ENCODE results near the gene NUP54.

Gene NUP54, protein sequence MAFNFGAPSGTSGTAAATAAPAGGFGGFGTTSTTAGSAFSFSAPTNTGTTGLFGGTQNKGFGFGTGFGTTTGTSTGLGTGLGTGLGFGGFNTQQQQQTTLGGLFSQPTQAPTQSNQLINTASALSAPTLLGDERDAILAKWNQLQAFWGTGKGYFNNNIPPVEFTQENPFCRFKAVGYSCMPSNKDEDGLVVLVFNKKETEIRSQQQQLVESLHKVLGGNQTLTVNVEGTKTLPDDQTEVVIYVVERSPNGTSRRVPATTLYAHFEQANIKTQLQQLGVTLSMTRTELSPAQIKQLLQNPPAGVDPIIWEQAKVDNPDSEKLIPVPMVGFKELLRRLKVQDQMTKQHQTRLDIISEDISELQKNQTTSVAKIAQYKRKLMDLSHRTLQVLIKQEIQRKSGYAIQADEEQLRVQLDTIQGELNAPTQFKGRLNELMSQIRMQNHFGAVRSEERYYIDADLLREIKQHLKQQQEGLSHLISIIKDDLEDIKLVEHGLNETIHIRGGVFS

DNA sequence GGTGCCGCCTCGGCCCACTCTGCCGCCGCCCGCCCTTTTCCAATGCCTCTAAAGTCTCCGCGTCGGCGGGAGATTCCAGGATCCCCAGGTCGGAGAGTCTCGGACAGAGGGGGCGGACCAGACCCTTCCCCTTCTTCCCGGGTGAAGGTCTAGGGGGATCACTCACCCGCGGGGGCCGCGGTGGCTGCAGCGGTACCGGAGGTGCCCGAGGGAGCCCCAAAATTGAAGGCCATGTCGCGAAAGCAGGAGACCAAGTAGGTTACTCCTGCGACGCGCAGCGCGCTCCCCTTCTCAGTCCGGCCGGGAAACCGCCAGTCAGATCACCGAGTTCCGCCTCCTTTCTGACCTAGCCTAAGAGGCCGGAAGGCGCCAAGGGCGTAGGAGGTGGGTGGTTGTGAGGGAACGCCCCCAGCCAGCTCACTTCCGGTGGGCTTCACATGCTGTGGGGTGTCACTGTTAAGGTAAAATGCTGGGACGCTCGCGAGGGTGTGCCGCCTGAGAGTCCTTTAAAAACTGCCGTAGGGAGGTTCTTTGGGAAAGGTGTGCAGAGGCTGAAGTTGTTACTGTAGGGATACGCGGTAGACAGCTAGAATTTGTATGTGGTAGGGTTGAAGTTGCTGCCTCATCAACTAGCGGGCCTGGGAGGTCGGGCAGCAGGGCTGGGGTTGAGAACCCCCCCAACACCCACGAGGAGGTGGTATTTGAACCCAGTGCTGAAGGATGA, at the start of gene NUP54:
Gene NUP54, minus strand, starts transcription at position 256 of the 724 bp plus-strand sequence. Its CDS starts 23 bp downstream, at position 233.
- DNase-seq (ENCODE audit: low read depth in 2 of 2, low spot score in 1 of 2), result peak; percentile 88 to 89

DNA sequence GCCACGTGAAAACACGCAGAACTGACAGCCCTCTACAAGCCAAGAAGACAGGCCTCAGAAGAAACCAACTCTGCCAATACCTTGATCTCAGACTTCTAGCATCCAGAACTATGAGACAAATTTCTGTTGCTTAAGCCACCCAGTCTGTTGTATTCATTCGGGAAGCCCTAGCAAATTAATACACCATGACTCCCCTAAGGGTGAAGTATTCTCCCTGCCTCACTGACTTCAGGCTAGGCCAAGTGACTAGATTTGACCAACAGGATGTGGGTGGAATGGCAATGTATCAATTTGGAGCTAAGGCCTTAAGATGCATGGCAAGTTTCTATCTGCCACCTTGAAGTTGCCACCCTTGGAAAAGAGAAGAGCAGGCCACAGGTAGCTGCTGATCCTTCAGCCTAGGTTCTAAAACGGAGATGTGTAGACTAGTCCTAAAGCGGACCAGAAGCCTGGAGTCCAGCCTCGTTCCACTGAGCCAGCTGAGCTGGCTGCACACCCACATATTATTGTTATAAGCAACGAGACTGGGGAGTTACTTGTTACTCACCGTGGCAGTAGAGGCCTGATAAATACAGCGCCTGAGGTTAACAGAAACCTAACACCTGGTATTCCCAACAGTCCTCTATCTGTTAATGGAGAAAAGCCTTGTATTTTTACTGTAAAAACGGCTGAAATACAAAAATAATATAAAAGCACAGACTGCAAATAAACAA, 49.0 kb upstream of the NUP54 start:
- no peak for DNase-seq (ENCODE audit: low read depth in 2 of 2, low spot score in 1 of 2)

DNA sequence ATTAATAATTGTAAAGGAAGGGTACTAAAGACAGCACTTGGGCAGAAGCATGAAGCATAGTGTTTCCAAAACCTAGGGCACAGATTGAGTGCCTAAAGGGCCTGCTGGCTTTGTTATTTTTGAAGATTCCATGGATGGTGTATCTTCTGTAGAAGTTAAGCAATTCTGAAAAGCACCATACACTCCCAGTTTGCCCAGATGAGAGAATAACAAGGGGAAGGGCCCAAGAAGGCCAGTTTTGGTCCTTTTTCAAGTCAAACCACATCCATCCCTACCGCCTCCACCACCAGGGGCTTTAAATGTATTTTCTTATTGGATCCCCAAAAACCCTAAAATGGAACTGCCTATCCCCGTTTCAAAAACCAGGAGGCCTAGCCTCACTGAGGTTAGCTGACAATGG, 48.2 kb upstream of the NUP54 start:
- no peak for DNase-seq (ENCODE audit: low read depth in 2 of 2, low spot score in 1 of 2)

DNA sequence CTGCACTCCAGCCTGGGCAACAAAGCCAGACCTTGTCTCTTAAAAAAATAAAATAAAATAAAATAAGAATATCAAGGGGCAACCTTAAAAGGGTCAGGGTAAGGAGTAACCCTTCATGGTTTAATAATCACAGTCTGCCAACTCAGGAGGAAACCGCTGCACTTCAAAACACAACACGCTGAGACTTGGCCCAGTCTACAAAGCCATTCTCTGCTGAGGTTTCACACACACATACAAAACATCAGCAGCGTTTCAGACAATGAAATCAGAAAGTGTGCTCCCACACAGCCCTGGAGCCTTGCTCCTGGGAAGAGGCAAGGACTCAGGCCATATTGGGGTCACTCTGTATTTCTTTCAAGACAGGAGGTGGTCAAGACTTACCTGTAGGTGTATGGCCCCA, 47.1 kb upstream of the NUP54 start:
- DNase-seq (ENCODE audit: low read depth in 2 of 2, low spot score in 1 of 2), result no peak

- no peak for DNase-seq (ENCODE audit: low read depth in 2 of 2, low spot score in 1 of 2)
Observed at GRCh38 chr4:76194325-76194724, 46.1 kb upstream of the NUP54 start.

DNA sequence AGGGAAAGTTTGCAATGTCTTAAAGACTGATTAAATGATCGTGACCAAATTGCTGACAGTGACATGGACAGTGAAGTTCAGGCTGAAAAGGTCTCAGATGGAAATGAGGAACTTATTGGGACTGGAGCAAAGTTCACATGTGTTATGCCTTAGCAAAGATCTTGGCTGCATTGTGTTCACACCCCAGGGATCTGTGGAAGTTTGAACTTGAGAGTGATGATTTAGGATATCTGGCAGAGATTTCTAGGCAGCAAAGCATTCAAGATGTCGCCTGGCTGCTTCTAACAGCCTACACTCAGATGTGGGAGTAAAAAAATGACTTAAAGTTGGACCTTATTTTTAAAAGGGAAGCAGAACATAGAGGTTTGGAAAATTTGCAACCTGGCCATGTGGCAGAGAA, 44.0 kb upstream of the NUP54 start:
- no peak for DNase-seq (ENCODE audit: low read depth in 2 of 2, low spot score in 1 of 2)

- DNase-seq (ENCODE audit: low read depth in 2 of 2, low spot score in 1 of 2), result no peak
Observed at GRCh38 chr4:76188557-76188956, 40.4 kb upstream of the NUP54 start.

- no peak for DNase-seq (ENCODE audit: low read depth in 2 of 2, low spot score in 1 of 2)
Observed at GRCh38 chr4:76188149-76188548, 40.0 kb upstream of the NUP54 start.

GRCh38 chr4:76187152-76187551, 39.0 kb upstream of the NUP54 start:
- no peak for DNase-seq (ENCODE audit: low read depth in 2 of 2, low spot score in 1 of 2)

DNA sequence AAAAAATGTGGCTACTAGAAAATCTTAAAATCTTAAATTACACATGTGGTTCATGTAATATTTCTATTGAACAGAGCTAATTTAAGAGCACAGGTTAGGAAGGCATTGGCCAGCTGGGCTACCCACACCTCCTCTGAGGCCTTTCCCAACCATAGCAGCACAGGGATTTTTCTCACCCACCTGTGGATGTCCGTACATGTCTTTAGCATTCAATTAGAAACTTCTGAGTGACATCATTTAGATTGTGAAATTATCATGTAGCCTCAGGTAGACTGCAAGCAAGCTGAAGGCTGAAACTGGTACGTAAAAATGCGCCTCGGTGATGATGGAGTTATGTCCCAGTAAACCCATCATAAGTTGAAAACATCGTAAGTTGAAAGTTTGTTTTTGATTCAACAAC, 34.3 kb upstream of the NUP54 start:
- no peak for DNase-seq (ENCODE audit: low read depth in 2 of 2, low spot score in 1 of 2)

GRCh38 chr4:76179398-76180318, 31.5 kb upstream of the NUP54 start:
- DNase-seq (ENCODE audit: low read depth in 2 of 2, low spot score in 1 of 2), result peak; percentile 64 to 67

DNA sequence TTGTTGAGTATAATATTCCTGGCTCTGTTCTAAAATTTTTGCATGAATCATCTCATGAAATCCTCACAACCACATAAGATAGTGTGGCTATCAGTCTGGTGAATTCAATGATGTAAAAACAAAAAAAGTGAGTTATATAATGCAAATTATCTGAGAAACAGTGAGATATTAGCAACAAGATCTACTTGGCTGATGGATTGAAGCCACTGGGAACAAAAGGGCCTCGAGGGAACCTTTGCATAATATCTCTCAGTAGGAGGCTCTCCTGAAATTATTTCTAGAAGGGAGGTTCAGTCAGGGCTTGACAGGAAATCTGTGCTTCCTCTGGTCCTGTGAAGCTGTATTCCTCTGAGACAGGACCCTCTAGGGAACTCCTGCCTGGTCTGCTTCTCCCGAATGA, 30.1 kb upstream of the NUP54 start:
- no peak for DNase-seq (ENCODE audit: low read depth in 2 of 2, low spot score in 1 of 2)

DNA sequence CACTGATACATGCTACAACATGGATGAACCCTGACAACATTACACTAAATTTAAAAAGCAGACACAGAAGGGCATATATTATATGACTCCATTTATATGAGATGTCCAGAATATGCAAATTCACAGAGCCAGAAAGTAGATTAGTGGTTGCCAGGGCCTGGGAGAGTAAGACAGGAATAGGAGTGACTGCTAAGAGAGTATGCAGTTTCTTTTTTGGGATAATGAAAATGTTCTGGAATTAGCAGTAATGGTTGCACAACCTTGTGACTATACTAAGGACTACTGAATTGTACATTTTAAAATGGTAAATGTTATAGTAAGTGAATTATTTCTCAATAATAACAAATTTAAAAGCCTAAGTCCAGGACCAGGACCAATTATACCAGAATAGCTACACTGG, 29.5 kb upstream of the NUP54 start:
- no peak for DNase-seq (ENCODE audit: low read depth in 2 of 2, low spot score in 1 of 2)

GRCh38 chr4:76175336-76175735, 27.1 kb upstream of the NUP54 start:
- no peak for DNase-seq (ENCODE audit: low read depth in 2 of 2, low spot score in 1 of 2)

DNA sequence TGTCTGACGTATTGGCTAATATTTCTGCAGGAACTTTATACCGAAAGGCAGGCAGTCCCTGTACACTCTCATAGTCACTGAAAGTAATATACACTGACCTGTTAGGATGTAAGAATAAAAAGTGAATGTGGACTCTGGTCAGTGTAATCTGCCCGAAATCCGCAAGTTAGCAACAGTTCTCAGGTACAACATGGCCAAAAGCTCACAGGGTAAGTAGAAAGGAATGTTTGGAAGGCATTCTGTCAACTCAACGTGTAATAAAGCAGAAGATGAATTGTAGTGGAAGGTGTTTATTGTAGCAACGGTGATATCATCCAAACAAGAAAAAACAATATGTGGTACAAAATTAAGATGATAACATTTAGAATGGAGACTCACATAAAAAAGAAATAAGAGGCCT, 26.0 kb upstream of the NUP54 start:
- DNase-seq (ENCODE audit: low read depth in 2 of 2, low spot score in 1 of 2), result no peak

DNA sequence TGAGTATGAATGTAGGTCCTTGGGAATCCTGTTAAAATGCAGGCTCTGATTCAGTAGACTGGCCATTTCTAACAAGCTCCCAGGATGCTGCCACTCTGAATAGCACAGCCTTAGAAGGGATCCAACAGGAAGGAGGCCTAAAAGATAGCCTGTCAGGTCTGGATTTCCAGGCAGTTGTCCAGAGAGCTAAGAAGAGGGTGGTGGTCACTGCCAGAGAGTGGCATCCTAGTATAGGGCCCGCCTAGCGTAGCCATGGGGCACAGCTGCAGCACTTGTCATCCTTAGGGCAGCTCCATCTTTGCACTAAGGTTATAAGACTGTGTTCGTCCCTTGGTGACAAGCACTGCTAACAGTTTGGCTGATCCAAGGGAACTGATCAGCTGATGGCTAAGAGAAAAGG, 20.5 kb upstream of the NUP54 start:
- DNase-seq (ENCODE audit: low read depth in 2 of 2, low spot score in 1 of 2), result no peak

GRCh38 chr4:76166480-76166879, 18.3 kb upstream of the NUP54 start:
- no peak for DNase-seq (ENCODE audit: low read depth in 2 of 2, low spot score in 1 of 2)

GRCh38 chr4:76160355-76160754, 12.2 kb upstream of the NUP54 start:
- DNase-seq (ENCODE audit: low read depth in 2 of 2, low spot score in 1 of 2), result no peak

GRCh38 chr4:76156635-76157034, 8.4 kb upstream of the NUP54 start:
- DNase-seq (ENCODE audit: low read depth in 2 of 2, low spot score in 1 of 2), result no peak

- no peak for DNase-seq (ENCODE audit: low read depth in 2 of 2, low spot score in 1 of 2)
Observed at GRCh38 chr4:76155979-76156378, 7.8 kb upstream of the NUP54 start.

DNA sequence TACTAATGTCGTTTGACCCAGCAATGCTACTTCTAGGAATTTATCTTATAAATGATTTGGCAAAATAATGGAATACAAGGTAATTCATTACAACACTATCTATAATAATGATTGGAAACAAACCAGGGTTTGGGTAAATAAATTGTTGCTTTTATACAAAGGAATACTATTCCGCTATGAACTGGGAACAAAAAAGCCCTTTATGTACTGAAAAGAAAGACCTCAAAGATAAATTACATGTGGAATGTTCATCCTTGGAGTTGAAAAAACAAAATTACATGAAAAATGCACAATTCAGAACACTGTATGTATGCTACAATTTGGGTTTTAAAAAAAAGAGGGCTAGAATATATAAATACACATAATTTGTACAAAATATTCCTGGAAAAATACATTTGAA, 5.2 kb upstream of the NUP54 start:
- no peak for DNase-seq (ENCODE audit: low read depth in 2 of 2, low spot score in 1 of 2)
